ENCODE results near the gene CNIH3.

The CNIH3 gene

GRCh38 chr1:224718470-224719053 is 102.4 kb downstream of the CNIH3 start:
- no peak for DNase-seq (ENCODE audit: low read depth in 4 of 4, low spot score in 1 of 4)

- no peak for DNase-seq (ENCODE audit: low read depth in 4 of 4, low spot score in 1 of 4)
Observed at GRCh38 chr1:224719716-224720115, 103.6 kb downstream of the CNIH3 start.

GRCh38 chr1:224720216-224720615 is 104.1 kb downstream of the CNIH3 start:
- DNase-seq (ENCODE audit: low read depth in 4 of 4, low spot score in 1 of 4), result no peak

GRCh38 chr1:224721000-224721399 is 104.9 kb downstream of the CNIH3 start:
- no peak for DNase-seq (ENCODE audit: low read depth in 4 of 4, low spot score in 1 of 4)

GRCh38 chr1:224722838-224723237 is 106.7 kb downstream of the CNIH3 start:
- DNase-seq (ENCODE audit: low read depth in 4 of 4, low spot score in 1 of 4), result no peak

- DNase-seq (ENCODE audit: low read depth in 4 of 4, low spot score in 1 of 4), result no peak
Observed at GRCh38 chr1:224724566-224724965, 108.4 kb downstream of the CNIH3 start.

- no peak for DNase-seq (ENCODE audit: low read depth in 4 of 4, low spot score in 1 of 4)
Observed at GRCh38 chr1:224726441-224727182, 110.5 kb downstream of the CNIH3 start.

GRCh38 chr1:224727351-224728289 is 111.5 kb downstream of the CNIH3 start:
- DNase-seq (ENCODE audit: low read depth in 4 of 4, low spot score in 1 of 4), result no peak

- DNase-seq (ENCODE audit: low read depth in 4 of 4, low spot score in 1 of 4), result no peak
Observed at GRCh38 chr1:224730540-224730939, 114.4 kb downstream of the CNIH3 start.

- no peak for DNase-seq (ENCODE audit: low read depth in 4 of 4, low spot score in 1 of 4)
Observed at GRCh38 chr1:224730965-224731364, 114.8 kb downstream of the CNIH3 start.

GRCh38 chr1:224731633-224732032 is 115.5 kb downstream of the CNIH3 start:
- DNase-seq (ENCODE audit: low read depth in 4 of 4, low spot score in 1 of 4), result no peak

GRCh38 chr1:224732377-224733026 is 116.4 kb downstream of the CNIH3 start:
- no peak for DNase-seq (ENCODE audit: low read depth in 4 of 4, low spot score in 1 of 4)

GRCh38 chr1:224733027-224733911 is 117.2 kb downstream of the CNIH3 start:
- DNase-seq (ENCODE audit: low read depth in 4 of 4, low spot score in 1 of 4), result no peak

GRCh38 chr1:224734261-224734935 is 118.3 kb downstream of the CNIH3 start:
- no peak for DNase-seq (ENCODE audit: low read depth in 4 of 4, low spot score in 1 of 4)

- no peak for DNase-seq (ENCODE audit: low read depth in 4 of 4, low spot score in 1 of 4)
Observed at GRCh38 chr1:224735159-224735558, 119.0 kb downstream of the CNIH3 start.

- no peak for DNase-seq (ENCODE audit: low read depth in 4 of 4, low spot score in 1 of 4)
Observed at GRCh38 chr1:224736619-224737352, 120.7 kb downstream of the CNIH3 start.

- no peak for DNase-seq (ENCODE audit: low read depth in 4 of 4, low spot score in 1 of 4)
Observed at GRCh38 chr1:224737353-224737727, 121.2 kb downstream of the CNIH3 start.

- DNase-seq (ENCODE audit: low read depth in 4 of 4, low spot score in 1 of 4), result no peak
Observed at GRCh38 chr1:224739303-224739996, 123.3 kb downstream of the CNIH3 start.

Data from stimulated activated CD4-positive, alpha-beta T cell treated with anti-CD3 and anti-CD28 coated beads, Interleukin-1b, Interleukin-23, amount 100 ng/mL, for 24 hours (primary cell).